ENCODE results near the gene DPP6.

The DPP6 gene

GRCh38 chr7:154769001-154769400, 716.8 kb downstream of the DPP6 start:
- no peak for DNase-seq (ENCODE audit: low spot score)

- no peak for DNase-seq (ENCODE audit: low spot score)
These were observed 717.3 kb downstream of the DPP6 start for GRCh38 chr7:154769527-154769926.

GRCh38 chr7:154770361-154770760, 718.2 kb downstream of the DPP6 start:
- no peak for DNase-seq (ENCODE audit: low spot score)

GRCh38 chr7:154770962-154771361, 718.8 kb downstream of the DPP6 start:
- DNase-seq (ENCODE audit: low spot score): no peak

- DNase-seq (ENCODE audit: low spot score): no peak
These were observed 722.2 kb downstream of the DPP6 start for GRCh38 chr7:154774303-154774969.

GRCh38 chr7:154775681-154776080, 723.5 kb downstream of the DPP6 start:
- DNase-seq (ENCODE audit: low spot score): no peak

- DNase-seq (ENCODE audit: low spot score): no peak
These were observed 724.2 kb downstream of the DPP6 start for GRCh38 chr7:154776350-154776749.

- no peak for DNase-seq (ENCODE audit: low spot score)
These were observed 724.8 kb downstream of the DPP6 start for GRCh38 chr7:154777023-154777422.

- DNase-seq (ENCODE audit: low spot score): peak; percentile 67
These were observed 725.3 kb downstream of the DPP6 start for GRCh38 chr7:154777489-154777888.

GRCh38 chr7:154777908-154778307, 725.7 kb downstream of the DPP6 start:
- DNase-seq (ENCODE audit: low spot score): no peak

GRCh38 chr7:154781369-154782303, 729.4 kb downstream of the DPP6 start:
- peak; percentile 89 for DNase-seq (ENCODE audit: low spot score)

- no peak for DNase-seq (ENCODE audit: low spot score)
These were observed 731.2 kb downstream of the DPP6 start for GRCh38 chr7:154783281-154783909.

GRCh38 chr7:154785898-154786297, 733.7 kb downstream of the DPP6 start:
- no peak for DNase-seq (ENCODE audit: low spot score)

GRCh38 chr7:154789404-154789803, 737.2 kb downstream of the DPP6 start:
- peak; percentile 85 for DNase-seq (ENCODE audit: low spot score)

- no peak for DNase-seq (ENCODE audit: low spot score)
These were observed 739.4 kb downstream of the DPP6 start for GRCh38 chr7:154791611-154792010.

- no peak for DNase-seq (ENCODE audit: low spot score)
These were observed 740.3 kb downstream of the DPP6 start for GRCh38 chr7:154792436-154793055.

GRCh38 chr7:154794147-154794780, 742.1 kb downstream of the DPP6 start:
- DNase-seq (ENCODE audit: low spot score): no peak

- DNase-seq (ENCODE audit: low spot score): no peak
These were observed 742.8 kb downstream of the DPP6 start for GRCh38 chr7:154795014-154795413.

GRCh38 chr7:154795437-154795836, 743.2 kb downstream of the DPP6 start:
- no peak for DNase-seq (ENCODE audit: low spot score)

GRCh38 chr7:154804449-154804848, 752.3 kb downstream of the DPP6 start:
- no peak for DNase-seq (ENCODE audit: low spot score)

GRCh38 chr7:154812027-154812426, 759.8 kb downstream of the DPP6 start:
- DNase-seq (ENCODE audit: low spot score): no peak
